NCI-H1417 (cell line): ENCODE measurements around the gene C15orf61.

Source experiments
- DNase-seq, 3 experiments: peaks; one replicate each; lab custom pipeline; 2025; lab: John Stamatoyannopoulos, UW

C15orf61 gene

DNA sequence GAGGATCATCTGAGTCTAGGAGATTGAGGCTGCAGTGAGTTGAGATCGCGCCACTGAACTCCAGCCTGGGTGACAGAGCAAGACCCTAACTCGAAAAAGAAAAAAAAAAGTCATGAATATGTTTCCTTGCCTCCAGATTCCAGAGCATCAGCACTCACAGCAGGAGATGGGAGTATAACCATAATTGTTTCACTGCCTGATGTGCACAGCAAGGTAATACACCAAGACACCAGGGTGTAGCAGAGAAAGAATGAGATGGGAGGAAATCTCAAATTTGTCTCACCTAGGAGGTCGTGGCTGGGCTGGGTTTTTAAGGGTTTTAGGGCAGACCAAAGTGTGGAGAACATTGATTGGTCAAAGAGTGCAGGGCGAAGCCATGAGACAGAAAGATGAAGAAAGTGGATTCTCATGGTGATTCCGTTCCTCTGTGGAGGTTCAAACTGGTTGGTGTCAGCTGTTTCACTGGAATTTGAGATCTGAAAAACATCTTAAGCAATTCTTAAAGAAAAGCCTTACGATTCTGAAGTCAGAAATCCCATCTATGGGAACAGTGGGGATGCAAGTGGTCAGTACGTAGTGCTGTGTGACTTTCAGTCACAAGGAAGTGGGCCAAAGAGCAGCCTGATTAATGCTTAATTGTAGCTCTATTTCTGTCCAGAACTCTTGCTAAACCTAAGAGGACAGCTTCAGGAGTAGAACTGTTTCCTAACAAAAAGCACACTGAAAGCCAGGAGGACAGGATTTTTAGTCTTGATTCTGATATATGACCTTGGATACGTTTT is 7.8 kb upstream of the C15orf61 start:
- DNase-seq: peak in 1 of 3 experiments; percentile 38

DNA sequence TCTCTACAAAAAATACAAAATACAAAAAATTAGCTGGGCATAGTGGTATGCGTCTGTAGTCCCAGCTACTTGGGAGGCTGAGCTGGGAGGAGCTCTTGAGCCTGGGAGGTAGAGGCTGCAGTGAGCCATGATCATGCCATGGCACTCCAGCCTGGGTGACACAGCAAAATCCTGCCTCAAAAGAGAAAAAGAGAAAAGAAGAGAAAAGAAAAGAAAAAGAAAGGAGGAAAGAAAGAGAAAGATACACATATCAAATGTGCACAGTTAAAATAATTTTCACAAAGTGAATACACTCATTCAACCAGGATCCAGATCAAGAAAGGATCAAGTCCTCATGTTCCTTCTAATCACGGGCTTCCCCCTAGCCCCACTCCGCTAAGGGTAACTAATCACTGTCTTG is 5.8 kb upstream of the C15orf61 start:
- DNase-seq: no peak

DNA sequence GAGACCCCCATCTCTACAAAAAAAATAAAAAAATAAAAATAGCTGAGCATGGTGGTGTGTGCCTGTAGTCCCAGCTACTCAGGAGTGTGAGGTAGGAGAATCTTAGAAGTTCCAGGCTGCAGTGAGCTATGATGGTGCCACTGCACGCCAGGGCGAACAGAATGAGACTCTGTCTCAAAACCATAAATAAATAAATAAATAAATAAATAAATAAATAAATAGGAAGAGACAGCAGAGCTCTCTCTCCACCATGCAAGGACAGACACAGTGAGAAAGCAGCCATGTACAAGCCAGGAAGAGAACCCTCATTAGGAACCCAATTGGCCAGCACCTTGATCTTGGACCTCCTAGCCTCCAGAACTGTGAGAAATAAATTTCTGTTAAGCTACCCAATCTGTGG is 5.4 kb upstream of the C15orf61 start:
- no peak for DNase-seq

DNA sequence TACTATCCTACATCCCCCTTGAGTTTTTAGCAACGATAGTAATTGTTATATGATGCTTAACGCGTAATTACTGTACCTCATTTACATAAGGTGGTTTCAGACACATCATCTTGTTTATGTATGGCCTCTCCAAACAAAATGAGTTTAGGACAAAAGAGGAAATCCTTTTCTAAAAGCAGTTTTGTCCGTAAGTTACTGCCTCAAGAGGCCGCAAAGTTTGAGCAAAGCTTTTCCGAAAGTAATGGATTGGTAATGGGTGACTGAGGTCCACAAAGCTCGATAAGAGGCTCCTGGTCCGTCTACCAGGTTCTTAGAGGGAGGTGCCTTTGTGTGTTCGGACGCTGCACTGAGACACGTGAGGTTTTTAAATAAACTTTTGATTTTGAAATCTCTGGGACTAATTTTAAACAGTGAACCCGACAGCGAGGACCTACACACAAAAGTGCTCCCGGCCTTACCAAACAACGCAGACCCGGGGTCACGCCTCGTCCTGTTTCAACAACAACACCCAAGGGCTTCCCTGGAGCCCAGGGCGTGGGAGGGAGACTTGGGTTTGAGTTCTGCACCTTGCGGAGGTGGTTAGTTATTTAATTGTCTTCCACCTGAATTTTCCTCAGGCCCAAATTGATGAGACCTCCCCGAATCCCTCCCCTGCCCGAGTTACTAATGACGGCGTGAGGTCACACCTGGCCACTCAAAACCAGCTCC is 456 bp upstream of the C15orf61 start:
- DNase-seq: no peak

DNA sequence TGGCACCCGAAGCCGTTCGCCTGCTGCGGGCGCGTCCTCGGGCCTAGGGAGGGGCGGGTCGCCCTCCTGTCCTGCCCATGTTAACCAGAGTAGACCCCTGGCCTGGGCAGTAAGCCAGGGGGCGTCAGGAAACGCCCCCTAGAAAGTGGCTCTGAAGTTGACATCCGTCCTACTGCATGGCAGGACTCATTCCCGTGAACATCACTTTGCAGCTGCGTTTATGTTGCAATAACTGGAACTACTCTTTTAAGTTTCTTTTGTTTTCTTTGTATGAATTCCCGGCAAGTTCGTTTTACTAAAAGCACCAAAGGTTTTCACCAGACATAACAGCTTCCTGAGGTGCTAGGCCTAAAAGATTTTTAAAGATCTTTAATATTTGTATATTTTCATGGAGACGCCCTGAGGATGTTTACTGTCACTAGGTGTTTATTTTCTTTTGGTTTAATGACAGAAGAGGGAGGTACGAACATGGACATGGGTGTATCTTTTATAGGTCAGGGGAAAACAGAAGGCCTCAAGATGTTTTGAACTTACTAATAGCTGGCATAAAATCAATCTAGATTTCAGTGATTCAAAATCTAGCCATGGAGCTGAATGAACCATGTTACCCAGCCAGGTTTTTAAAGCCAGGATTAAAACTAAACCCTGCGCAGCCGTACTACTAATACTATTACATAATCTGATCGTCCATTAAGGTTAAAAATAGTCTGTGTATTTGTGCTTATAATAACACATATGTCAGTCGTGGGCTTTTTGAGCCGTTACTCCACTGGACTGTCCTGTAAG is 1.0 kb downstream of the C15orf61 start:
- DNase-seq: peak; percentile 21 to 69 (median 22)

DNA sequence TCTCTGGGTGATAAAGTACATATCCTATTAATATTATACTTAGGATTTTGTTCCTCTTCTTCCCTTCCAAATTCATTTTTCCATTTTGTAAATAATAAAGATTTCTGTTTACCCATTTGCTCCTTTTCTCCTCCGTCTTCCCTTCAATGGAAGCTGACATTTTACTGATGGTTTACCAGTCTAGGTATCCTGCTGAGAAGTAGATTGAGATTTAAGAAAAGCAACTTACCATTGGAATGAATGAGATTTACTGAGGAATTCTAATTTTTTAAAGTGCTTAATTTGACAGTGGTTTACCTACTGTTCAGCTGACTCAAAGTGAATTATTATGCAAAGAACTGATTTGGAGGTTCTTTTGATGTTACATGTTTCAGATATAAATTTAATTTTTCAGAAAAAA is 2.4 kb downstream of the C15orf61 start:
- DNase-seq: peak in 1 of 3 experiments; percentile 28

DNA sequence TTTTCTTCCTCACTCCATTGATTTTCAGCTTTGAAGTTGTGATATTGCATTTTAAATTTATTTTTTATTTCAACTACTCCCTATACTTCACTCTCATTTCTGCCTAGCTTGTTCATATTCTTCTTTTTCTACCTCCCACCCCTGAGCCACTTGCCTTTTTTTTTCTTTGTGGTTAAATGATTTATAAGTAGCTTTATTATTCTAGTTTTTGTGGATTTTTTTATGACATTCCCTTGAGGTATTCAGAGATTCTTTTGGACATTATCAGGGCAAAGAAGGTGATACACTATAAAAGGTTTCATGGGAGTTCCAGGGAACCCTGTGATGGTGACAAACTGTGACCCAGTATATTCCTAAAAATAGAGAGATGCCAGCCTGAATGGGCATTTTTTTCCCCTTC is 3.3 kb downstream of the C15orf61 start:
- no peak for DNase-seq

DNA sequence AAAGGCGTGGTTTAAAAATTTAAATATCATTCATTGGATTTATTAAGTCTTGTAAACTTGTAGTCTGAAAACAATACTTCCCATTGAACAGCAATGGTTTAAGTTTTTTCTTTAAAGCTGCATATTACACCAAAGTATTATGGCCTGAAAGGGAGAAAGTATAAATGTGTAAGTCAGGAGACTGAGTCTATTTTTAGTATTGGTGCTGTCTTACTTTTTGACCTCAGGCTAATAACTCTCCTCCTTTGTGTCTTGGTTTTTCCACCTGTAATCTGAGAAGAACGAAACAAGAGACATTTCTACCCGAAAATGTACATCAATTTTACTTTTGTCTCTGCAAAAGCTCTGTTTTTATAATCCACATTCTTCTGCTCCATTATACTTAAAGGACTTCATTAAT is 7.6 kb downstream of the C15orf61 start:
- no peak for DNase-seq

DNA sequence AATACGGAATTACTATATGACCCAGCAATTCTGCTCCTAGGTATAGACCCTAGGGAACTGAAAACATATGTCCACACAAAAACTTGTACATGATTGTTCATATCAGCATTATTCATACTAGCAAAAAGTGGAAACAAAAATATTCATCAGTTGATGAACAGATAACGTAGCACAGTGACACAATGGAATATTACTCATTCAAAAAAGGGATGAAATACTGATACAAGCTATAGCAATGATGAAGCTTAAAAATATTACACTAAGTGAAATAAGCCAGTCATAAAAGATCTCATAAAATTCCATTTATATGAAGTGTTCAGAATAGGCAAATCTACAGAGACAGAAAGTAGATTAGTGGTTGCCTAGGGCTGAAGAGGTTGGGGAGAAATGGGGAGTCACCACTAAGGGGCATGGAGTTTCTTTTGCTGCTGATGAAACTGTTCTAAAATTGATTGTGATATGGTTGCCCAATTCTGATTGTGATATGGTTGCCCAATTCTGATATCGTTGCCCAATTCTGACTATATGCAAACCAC is 10.5 kb downstream of the C15orf61 start:
- no peak for DNase-seq

DNA sequence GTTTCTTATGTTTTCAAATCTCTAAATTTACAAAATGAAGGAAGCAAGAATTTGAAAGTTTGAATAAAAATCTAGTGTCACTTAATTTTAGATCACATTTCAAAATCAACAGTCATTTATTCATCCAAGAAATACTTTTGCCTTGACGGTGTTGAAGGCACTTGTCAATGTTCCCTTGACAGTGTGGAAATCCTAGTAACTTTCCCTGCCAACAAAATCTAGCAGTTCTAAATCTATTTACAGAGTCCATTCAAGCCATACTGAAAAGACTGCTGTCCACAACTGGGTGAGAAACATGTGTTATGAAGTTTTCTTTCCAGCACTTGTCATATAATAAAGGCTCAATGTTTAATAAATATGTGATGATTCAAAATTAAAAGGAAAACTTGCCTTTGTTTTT is 12.9 kb downstream of the C15orf61 start:
- DNase-seq: no peak

DNA sequence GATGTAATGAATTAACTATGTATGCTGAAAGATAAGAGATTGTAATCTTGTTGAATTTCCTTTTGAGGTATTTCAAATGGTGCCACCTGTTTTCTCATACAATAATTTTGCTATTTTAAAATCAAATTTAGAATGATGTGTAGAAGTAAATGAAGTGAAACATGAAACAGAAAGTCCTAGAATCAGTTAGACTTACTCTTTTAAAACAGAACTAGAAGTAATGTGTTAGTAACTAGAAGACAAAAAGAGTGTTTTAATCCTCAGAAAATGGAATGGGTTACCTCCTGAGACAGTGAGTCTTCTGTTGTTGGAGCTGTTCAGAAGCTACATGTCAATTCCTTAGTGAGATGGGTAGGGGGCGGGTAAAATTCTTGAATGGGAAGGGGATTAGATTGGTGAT is 13.4 kb downstream of the C15orf61 start:
- no peak for DNase-seq

DNA sequence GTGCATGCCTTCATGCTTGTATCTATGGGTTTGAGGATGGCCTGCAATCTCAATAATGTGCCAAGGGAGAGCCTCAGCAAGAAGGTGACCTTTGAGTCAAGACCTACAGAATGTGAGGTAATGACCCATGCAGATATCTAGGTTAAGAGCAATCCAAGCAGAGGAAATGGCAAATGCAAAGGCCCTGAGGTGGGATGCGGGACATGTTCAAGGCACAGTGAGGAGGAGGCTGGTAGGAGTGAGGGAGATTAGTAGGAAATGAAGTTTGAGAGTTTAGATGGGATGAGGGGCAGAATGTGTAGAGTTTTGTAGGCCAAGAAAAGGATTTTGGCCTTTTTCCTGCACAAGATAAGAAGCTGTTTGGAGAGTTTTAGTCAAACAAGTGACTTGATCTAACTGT is 16.8 kb downstream of the C15orf61 start:
- DNase-seq: no peak

DNA sequence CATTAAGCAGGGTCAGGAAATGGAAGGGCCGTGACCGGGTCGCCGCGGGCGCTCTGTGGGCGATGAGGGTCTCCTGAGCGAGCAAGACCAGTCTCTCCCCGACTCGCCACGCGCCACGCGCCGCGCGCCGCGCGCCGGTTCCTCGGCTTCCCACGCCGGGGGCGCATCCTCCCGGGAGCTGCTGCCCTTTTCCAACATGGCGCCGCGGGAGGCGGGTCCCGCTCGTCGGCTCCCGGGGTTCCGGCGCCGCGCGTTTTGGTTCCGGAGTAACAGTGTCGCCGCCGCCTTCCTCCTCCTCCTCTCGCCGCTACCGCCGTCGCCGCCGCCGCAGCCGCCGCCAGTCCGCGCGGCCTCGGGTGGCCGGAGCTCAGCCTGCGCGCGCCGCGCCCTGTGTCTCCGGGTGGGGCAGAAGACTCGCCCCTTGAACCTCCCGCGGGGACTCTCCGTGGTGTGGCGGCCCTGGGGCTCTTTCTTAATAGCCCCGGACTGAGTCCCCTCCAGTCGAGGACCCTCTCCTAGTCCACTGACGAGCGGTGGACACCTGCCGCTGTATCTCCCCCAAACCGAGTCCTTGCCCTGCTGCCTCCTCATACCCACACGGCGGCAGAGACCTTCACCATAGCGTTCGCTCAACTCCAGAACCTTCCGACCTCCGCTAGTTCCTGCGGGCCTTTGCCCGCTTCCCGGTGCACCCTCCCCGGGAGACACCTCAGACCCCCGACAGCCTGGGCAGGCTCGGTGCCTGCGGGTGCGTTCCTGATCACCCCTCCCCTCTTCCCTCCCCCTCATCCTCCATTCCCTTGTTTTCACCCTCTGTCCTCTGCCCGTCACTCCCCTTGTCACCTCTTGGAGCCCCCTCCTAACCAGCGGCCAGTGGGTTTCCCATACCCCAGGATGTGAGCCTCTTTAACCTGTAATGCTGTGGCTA is 21.8 kb downstream of the C15orf61 start, which contains the start of gene MAP2K5:
TSS of gene MAP2K5 (plus strand) at position 284 of the 928 bp plus-strand sequence. CDS start at position 917, 633 bp downstream.
- peak; percentile 76 to 92 (median 91) for DNase-seq

DNA sequence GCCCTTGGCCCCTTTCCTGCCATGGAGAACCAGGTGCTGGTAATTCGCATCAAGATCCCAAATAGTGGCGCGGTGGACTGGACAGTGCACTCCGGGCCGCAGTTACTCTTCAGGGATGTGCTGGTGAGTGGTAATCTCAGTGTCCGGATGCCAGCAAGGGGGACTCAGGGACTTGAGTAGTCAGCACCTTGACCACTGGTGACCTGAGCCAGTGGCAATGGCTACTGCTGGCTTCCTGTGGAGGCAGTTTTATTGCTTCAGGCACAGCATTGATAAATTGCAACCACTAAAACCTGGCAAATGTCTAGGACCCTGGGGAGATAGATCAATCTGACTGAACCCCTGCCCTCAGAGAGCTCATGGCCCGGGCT is 22.4 kb downstream of the C15orf61 start:
- DNase-seq: peak in 2 of 3 experiments; percentile 42 to 60

DNA sequence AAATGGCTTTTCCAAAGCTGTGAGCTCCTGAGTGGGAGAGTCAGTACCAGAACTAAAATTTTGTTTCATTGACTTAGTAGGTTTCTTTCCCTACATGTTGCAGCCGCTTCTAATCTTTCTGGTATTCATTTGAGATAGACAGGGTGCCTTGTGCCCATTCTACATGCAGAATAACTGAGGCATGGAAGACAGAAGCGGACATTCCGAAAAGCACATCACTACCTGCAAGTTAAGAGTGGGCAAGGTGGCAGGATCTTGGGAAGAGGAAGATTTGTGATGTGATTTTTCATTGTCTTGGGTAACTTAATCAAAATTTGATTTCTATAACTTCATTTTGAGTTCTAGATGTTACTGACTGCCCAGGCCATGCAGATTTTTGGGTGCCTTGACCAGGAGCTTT is 23.5 kb downstream of the C15orf61 start:
- no peak for DNase-seq

DNA sequence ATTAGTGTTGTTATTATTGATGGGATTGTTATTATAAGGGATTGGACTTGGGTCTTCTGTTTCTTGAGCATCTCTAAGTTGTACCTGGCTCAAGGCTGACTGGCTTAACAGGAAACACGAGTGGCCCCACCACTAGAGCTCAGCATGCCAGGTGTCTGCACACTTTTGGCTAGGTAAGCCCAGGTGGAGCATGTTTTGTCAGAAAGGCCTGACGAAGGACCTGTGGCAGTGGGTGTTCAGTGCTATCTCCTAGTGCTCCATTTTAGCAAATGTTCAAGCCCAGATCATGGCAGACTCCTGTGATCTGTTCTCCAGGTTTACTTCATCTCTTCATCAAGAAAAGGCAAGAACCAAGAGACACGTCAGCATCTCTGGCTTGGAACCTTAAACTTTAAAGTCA is 24.9 kb downstream of the C15orf61 start:
- DNase-seq: no peak

DNA sequence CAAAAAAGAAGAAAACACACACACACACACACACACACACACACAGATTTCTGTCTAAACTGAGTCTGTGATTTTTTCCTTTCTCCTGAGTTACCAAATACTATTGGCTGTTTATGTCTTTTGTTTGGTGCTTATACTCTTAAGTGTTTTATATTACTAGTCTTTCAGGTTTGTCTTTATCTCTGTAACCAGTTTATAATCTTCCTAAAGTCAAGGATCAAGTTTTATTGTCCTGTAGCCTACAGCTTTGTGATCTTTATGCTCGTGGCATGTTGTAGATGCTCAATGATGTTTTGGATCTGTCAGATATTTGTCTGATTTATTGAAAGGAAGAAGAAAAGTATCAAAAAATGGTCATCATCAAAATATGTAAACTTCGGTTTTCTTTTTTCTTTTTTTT is 26.1 kb downstream of the C15orf61 start:
- DNase-seq: no peak

DNA sequence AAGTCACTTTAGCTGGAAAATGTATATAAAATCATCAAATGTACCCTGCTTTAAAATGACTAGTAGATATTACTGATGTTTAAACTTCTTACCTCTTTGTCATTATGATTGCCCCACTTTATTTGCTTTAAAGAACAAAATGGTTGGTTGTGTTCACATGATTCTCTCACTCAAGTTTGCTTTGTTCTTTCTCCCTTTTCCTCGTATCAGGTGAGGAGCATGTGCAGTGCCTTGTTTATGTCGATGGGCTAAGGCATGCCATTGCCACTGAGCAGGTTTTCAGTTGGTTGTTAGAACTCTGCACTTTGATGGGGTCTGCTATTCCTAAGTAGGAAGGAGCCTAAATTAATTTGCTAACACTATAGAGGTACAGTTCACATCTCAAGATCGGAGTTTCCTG is 26.9 kb downstream of the C15orf61 start:
- no peak for DNase-seq

DNA sequence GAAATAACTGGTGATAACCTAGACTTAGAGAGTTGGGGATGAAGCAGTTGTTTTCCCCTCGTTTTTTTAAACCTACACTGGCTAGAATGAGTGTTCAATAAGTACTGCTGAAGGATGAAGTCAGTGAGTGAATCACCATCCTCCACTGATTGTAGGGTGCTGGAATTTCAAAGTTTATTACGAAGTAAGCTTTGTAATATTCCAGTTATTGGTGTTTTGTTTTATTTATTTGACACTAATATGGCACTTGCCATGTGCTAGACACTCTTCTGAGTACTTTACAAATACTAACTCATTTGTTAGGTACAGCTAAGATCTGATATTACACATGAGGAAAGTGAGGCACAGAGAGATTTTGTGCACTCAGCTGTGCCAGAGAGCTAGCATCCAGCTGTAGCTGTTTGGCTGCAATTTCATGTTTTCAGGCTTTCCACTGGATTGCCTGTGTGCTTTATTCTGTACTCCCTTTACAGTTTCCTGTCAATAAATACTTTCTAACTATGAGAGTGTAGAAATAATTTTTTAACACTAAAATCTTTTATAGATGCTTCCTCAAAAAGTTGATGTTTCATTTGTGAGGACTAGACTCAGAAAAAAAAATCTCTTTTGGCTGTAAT is 27.4 kb downstream of the C15orf61 start:
- DNase-seq: no peak

DNA sequence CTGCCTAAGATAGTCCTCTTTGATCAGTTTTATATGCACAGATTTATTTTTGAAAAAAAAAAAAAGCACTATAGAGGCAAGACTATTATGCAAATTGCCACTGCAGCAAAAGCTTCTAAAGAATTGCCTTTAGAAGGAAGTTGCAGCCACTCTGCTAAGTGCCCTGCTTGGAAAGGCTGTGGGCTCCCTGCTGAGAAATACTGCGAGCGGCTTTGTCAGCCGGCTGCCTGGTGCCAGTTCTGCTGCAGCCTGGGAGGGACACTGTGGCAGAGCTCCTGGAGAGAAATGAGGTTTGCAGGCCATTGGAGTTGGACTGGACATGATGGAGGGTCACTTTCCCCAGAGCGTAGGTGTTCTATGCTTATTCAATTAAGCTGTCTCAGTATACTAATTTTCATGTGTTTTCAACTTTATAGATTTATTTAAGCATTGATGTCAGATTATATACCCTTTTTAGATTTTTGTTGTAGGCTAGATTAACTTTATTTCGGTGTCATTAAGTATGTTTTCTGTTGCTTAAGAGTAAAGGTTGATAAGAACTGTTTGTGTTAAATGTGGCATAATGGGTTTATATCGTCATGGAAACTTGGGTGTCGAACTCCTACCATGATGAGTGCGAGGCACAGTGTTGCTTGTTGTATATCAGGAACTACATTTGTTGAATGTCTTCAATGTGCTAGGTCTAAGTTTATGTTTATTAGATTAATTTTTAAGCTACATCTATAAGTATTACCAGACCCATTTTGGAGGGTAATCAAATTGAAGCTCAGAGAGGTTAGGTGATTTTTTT is 28.1 kb downstream of the C15orf61 start:
- peak; percentile 74 to 90 (median 77) for DNase-seq
